ENCODE results near the gene RPUSD1.

GRCh38 chr16:760065-760464 lies 28.1 kb downstream of the RPUSD1 start:
- no peak for TF ChIP-seq POLR2A (IDR thresholded peaks at IDR 0.05)
- TF ChIP-seq, protein P1, sequence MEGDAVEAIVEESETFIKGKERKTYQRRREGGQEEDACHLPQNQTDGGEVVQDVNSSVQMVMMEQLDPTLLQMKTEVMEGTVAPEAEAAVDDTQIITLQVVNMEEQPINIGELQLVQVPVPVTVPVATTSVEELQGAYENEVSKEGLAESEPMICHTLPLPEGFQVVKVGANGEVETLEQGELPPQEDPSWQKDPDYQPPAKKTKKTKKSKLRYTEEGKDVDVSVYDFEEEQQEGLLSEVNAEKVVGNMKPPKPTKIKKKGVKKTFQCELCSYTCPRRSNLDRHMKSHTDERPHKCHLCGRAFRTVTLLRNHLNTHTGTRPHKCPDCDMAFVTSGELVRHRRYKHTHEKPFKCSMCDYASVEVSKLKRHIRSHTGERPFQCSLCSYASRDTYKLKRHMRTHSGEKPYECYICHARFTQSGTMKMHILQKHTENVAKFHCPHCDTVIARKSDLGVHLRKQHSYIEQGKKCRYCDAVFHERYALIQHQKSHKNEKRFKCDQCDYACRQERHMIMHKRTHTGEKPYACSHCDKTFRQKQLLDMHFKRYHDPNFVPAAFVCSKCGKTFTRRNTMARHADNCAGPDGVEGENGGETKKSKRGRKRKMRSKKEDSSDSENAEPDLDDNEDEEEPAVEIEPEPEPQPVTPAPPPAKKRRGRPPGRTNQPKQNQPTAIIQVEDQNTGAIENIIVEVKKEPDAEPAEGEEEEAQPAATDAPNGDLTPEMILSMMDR (IDR thresholded peaks at IDR 0.05): no peak

Data from Peyer's patch (tissue), 4 donors.